Hematopoietic multipotent progenitor cell treated with erythropoietin and hydrocortisone succinate and interleukin-3 and kit ligand, for 8 days (in vitro differentiated cells): ENCODE measurements around the gene RNF138.
"Not testable (repeated sequence)": the region's sequence is repeated elsewhere in the genome, so short reads cannot be mapped to it uniquely, and the experiment has no call there.

Experiments used
- DNase-seq: peaks from one replicate; pipeline ENCODE4 v3.0.0-alpha.2; 2015

Gene RNF138

GRCh38 chr18:32176745-32177144 is 85.1 kb downstream of the RNF138 start:
- not testable (repeated sequence) for DNase-seq

- DNase-seq: no peak
Observed at GRCh38 chr18:32177530-32177929, 85.9 kb downstream of the RNF138 start.
